ENCODE results near the gene IFI30.
A peak's percentile ranks its signal among the peaks of the same experiment; 100 is the strongest.

IFI30 gene

DNA sequence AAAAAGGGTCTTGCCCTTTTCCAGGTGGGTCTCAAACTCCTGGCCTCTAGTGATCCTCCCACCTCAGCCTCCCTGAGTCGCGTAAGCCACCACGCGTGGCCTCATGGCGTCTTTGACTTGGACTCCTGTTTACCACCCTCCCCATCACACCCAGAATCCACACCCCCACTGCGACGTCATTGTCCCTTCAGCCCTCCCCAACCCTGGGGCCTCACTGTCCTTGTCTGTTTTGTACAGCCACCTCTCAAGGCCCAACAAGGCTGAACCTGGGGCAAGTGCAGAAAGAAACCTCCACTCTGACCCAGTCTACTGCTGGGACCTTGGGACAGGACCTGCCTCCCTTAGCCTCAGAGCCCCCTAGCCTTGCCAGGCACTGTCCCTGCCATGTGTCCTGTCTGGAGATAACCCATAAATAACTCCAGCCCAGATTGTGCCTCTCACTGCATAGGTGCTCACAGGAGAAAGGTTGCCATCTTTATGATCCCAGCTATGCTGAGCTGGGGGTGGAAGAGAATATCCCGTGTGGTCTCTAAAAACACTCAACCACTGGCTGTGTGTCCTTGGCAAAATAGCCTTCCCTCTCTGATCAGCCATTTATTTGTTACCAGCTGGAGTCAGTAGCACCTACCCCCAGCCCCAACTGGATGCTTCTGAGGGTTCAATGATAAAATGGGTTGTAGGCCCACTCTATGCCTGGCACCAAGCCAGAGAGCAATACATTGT lies 1.8 kb upstream of the IFI30 start:
- no peak for DNase-seq (ENCODE audit: low read depth)

DNA sequence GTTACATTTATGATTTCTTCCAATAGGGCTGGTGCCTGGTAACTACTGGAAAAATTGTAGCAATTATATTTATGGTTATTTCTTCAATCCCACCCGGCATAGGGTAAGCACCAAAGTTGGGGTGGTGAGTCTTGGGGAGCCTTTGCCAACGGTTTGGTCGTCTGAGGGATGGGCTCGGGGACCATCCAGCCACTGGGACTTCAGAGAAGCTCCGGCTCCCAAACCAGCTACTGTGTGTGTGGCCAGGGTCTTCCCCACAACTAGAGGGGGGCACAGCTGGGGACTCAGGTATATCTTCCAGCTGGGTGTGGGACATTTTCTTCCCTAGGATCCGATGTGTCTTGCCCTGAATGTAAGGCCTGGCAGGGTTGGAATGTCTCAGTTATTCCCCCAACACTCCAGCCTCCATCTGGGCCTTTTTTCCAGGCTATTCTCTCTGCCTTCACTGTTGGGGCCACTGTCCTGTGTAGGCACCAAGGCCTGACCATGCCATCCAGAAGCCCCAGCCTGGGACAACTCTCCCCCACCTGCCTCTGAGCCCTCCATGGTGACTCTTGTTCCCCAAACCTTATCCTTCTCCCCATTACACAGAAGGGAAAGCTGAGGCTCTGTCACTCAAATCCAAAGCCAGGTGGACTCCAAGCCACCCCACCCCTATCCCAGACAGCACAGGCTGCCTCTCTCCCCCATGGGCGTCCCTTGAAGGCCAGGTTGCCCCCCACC lies 1.1 kb upstream of the IFI30 start:
- no peak for DNase-seq (ENCODE audit: low read depth)

DNA sequence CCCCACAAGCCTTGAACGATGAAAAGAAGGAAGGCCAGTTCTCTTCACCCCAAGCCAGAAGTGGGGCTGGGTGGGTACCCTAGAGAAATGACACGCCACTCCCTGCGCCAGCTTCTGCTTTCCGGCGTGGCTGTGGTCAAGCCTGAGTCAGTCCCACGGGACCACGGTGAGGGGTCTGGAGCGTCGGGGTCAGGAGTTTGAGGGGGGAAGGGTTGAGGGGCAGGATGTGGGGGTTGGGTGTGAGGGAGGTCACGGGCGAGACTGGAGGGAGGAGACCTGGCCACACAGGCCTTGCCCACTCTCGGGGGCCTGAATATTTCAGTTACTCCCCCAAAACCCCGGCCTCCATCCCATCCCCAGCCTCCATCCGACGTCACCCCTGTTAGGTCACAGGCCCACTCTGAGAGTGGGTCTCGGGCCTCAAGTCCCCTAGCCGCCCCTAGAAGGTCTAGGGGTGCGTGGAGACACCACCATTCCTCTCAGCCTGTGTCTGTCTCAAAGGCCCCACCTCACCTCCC lies 500 bp upstream of the IFI30 start:
- peak; percentile 59 for DNase-seq (ENCODE audit: low read depth)

DNA sequence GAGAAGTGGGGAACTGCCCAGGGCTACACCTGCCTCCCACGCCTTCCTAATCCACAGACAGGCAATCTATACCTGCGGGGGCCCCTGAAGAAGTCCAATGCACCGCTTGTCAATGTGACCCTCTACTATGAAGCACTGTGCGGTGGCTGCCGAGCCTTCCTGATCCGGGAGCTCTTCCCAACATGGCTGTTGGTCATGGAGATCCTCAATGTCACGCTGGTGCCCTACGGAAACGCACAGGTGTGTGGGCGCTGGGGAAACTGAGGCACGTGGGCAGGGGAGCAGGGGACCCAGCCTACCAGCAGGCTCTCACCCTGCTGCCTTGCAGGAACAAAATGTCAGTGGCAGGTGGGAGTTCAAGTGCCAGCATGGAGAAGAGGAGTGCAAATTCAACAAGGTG lies 1.4 kb downstream of the IFI30 start:
- DNase-seq (ENCODE audit: low read depth), result no peak

DNA sequence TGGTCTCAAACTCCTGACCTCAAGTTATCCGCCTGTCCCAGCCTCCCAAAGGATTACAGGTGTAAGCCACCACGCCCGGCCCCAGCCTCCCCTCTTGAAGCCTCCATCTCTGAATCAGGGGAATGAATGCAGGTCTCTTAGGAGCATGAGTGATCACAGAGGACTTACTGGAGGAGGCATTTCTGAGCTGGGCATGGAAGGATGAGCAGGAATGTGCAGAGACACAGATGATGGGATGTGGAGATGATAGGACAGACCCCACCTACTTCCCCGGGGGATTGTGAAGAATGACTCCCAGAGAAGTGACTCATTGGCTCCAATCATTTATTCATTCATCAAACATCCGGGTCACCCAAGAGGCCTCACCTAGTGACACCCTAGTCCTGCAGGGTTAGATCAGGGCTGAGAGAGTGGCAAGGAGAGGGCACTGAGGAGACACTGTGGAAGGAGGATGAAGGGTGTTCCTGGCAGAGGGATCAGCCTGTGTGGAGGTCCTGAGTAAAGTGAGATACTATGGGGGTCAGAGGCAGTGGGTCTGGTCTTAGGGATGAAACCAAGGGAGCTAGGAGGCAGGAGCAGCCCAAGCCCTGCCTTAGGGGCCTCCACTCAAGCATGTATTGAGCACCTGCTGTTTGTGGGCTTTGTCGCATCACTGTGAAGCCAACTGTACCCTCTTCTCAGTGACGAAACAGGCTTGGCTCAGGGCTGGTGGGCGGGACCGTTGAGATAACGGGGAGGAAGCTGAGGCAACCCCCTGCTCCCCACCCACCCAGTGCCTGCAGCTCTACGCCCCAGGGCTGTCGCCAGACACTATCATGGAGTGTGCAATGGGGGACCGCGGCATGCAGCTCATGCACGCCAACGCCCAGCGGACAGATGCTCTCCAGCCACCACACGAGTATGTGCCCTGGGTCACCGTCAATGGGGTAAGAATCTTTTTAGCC lies 3.0 kb downstream of the IFI30 start:
- no peak for DNase-seq (ENCODE audit: low read depth)

DNA sequence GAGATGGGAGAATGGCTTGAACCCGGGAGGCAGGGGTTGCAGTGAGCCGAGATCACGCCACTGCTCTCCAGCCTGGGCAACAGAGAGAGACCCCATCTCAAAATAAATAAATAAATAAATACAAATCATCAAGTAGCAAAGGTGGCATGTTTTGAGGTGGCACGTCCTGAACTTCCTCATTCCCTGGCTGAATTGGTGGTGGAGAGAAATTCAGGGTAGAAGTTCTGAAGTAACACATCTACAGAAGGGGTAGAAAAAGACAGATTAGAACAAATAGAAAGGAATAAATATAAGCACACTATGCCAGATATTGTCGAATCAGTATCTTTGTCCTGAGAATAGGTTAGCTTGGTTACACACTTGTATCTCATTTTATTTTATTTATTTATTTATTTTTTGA lies 6.3 kb downstream of the IFI30 start:
- no peak for DNase-seq (ENCODE audit: low read depth)

DNA sequence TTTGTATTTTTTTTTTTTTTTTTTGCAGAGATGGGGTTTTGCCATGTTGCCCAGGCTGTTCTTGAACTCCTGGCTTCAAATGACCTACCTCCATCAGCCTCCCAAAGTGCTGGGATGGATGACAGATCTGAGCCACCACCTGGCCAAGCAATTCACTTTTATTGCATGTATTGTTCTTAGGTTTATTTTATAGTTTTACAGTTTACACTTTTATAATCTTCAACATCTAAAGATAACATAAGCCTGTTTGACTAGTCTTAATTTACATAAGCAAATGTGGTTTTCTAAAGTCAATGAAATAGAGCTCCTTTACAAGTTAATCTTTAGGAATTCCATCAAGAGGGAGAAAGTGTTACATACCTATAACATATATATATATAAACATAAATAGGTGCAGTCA lies 9.9 kb downstream of the IFI30 start:
- DNase-seq (ENCODE audit: low read depth), result no peak

DNA sequence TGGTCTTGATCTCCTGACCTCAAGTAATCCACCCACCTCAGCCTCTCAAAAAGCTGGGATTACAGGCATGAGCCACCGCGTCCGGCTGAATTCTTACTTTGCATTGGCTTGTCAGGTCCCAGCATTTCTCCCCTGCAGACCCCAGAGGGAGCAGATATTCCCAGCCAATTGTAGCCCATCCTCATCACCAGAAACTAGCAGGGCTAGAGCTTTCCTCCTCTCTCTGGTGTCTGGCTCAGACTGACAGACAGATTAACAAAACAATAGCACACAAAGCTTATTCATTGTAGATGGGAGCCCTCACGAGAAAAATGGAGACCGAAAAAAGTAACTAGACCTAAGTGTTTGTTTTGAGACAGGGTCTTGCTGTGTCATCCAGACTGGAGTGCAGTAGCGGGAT lies 11.9 kb downstream of the IFI30 start:
- DNase-seq (ENCODE audit: low read depth), result no peak

DNA sequence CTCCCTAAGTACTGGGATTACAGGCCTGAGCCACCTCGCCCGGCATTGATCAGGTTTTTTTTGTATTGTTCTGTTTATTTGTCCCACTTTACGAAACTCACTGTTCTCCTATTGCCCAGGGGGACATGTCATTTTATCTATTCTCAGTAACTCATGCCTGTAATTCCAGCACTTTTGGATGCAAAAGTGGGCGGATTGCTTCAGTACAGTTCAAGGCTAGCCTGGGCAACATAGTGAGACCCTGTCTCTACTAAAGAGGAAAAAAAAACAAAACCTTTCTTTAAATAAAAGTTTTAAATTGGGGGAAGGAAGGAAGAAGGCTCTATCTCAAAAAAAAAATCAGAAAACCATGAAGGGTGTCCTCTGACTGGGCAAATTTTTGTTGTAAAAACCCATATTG lies 16.7 kb downstream of the IFI30 start:
- DNase-seq (ENCODE audit: low read depth), result no peak

DNA sequence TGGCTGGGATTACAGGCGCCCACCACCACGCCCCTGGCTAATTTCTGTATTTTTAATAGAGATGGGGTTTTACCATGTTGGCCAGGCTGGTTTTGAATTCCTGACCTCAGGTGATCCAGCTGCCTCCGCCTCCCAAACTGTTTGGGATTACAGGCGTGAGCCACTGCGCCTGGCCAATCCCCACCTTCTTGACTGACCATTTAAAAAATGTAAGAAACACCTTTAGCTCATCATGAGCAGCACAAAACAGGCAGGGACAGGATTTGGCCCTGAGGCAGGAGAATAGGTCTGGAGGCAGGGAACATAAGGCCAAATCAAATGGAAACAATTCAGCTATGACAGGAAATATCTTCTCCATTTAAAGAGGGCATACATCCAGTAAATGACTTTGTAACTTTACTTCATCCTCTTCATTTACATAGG lies 18.0 kb downstream of the IFI30 start:
- no peak for DNase-seq (ENCODE audit: low read depth)

DNA sequence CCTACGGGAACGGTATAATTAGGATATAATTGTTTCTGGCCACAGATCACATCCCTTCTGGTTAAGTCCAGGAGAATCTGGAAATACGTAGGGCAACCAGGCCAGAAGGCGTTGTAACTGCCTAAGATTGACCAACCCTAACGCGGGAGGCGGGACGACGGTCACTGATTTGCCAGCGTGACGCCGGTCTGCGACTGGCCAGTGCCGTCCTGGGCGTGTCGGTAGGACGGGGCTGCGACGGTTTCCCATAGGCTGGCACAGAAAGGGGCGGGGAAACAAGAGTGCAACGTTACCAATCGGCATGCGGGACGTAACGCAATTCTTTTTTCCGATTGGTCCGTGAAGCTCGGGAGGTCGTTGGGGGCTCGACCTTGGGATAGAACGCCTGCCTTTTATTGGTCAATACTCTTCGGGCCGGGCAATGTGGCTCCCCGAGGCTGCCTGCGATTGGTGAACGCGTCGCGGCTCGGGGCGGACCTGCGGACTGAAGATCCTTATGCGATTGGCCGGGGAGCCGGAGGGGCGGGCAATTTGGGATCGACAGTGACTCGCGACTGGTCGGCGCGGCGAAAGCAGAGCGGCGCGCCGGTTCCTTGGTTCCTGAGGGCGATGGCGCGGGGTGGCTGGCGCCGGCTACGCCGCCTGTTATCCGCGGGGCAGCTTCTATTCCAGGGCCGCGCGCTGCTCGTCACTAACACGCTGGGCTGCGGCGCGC lies 19.2 kb downstream of the IFI30 start, which contains the start of gene MPV17L2:
MPV17L2 (plus strand) TSS at position 546 of the 715 bp plus-strand sequence; CDS start at position 610, 64 bp downstream.
- peak; percentile 100 for DNase-seq (ENCODE audit: low read depth)

DNA sequence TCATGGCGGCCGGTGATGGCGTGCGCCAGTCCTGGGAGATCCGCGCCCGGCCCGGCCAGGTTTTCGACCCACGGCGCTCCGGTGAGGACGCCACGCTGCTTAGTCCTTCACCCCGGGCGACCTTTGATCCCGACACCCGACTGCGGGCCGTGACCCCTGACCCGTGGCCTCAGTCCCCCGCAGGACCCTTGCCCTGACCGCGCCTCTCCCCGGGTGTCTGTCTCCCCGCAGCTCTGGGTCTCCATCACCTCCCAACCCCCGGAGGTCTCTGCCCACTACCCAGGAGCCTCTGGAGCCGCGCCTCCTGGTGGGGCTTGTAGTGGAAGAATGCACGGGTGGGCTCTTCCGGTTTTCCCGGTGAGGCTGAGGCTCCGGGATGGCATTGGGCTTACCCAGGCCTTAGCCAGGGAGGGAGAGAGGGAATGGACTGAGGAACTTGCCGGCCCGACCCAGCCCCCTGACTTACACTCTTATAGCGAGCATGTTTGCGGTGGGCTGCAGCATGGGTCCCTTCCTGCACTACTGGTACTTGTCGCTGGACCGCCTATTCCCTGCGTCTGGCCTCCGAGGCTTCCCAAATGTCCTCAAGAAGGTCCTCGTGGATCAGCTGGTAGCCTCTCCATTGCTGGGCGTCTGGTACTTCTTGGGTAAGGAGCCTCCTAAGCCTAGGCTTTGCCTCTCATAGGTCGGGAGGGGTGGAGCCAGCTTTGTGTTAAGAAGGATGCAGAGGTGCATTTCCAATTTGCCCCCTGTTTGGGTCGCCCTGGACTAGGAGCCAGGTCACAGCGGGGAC lies 20.0 kb downstream of the IFI30 start:
- DNase-seq (ENCODE audit: low read depth), result no peak

DNA sequence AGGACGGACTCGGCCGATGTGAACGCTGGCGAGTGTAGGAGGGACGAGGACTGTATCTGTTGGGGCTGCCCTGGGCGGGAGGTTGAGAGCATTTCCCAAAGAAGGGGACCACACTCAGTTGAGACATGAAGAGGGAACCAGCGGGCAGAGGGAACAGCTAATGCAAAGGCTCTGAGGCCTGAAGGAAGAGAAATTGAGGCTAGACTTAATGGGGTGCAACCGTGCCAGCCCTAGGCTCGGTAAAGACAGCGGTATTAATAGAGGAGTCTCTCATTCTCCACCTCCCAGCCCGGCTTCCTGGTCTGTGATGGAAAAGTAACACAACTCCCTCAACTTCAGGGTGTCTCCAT lies 20.5 kb downstream of the IFI30 start:
- no peak for DNase-seq (ENCODE audit: low read depth)

DNA sequence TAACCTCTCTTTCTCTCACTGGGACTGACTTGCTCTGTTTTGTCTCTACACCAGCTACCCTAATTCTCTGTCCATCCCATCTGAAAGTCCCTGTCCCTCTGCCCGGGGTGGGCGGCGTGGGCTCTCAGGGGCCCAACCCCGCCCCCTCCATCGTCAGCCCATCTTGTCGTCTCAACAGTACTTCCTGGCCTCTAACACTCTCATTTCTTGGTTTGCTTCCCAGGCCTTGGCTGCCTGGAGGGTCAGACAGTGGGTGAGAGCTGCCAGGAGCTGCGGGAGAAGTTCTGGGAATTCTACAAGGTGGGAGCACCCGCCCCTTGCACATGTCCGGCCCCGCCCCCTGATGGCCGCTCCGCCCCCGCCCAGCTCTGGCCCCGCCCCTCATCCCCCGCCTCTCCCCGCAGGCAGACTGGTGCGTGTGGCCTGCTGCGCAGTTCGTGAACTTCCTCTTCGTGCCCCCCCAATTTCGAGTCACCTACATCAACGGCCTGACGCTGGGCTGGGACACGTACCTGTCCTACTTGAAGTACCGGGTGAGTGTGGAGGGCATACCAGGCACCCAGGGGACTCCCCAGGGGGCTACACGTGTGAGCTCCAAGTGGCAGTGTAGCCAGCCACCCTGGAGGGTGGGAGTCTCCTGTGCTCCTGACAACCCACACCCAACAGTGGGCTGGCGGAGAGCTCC lies 21.1 kb downstream of the IFI30 start:
- no peak for DNase-seq (ENCODE audit: low read depth)

DNA sequence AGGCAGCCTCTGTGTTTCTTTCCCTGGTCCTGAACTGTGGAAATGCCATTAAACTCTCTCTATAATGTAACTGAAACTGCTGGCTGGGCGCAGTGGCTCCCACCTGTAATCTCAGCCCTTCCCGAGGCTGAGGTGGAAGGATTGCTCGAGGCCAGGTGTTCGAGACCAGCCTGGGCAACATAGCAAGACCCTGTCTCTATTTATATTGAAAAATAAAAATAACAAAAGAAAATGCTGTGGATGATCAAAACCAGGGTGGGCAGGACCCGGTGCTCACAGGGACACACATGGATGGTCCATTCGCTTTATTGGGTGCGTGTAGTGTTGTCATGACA lies 22.9 kb downstream of the IFI30 start:
- no peak for DNase-seq (ENCODE audit: low read depth)

DNA sequence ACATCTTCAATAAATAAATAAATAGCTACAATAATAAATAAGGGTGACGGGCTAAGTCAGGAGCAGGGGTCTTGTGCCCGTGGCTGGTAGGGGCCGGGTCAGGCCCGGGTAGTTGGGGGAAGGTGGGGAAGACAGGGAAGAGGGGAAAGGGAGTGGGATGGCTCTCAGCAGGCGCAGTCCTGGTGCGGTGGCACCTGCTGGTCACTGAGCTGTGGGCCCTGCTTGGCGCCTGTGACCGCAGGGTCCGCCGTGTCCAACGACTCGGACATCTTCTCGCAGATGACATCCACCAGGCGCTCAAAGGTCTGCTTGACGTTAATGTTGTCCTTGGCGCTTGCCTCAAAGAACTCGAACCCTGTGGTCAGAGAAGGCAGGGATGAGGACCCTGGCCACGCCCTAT lies 23.7 kb downstream of the IFI30 start:
- DNase-seq (ENCODE audit: low read depth), result no peak

DNA sequence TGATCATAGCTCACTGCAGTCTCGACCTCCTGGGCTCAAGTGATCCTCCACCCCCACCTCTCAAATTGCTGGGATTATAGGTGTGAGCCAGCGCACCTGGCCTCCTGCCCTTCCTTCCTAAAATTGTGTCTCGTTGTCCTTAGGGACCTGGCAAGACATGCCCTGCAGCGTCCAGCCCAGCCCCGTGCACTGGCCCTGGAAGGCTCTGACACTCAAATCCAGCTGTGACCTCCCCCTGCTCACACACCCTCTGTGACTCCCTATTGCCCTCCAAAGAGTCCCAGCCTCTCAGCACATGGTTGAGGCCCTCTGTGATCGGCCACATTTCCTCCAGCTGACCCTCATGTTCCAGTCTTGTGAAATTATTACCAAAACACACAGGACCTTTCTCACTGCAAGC lies 24.3 kb downstream of the IFI30 start:
- no peak for DNase-seq (ENCODE audit: low read depth)

DNA sequence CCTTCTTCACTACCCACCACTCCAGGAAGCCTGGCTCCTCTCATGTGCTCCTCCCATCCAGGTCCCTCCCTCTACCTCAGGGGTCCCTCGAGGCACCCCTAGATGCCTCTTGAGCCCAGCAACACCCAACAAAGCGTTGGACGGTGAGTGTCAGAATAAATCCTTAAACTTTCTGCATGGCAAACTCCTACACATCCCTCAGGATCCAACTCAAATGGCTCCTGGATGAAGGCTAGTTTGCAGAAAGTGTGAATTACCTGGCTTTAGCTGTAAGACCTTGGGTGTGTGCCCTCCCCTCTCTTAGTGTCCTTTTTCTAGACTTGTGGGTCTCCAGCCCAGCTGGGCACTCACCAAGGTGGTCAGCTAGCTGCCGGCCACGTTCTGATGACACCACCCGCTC lies 24.8 kb downstream of the IFI30 start:
- DNase-seq (ENCODE audit: low read depth), result no peak

DNA sequence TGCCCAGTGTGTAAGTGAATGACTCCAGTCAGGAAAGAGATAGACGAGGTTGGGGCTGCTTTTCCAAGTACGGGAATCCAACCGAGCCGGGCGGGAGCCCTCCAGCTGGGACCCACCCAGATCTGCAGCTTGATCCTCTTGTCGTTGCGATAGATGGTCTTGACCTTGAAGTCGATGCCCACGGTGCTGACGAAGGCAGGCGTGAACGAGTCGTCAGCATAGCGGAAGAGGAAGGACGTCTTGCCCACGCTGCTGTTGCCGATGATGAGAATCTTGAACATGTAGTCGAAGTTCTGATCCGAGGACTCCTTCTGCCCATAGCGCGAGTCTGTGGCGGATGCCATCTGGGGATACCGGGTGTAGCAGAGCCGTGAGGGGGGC lies 28.8 kb downstream of the IFI30 start:
- no peak for DNase-seq (ENCODE audit: low read depth)

DNA sequence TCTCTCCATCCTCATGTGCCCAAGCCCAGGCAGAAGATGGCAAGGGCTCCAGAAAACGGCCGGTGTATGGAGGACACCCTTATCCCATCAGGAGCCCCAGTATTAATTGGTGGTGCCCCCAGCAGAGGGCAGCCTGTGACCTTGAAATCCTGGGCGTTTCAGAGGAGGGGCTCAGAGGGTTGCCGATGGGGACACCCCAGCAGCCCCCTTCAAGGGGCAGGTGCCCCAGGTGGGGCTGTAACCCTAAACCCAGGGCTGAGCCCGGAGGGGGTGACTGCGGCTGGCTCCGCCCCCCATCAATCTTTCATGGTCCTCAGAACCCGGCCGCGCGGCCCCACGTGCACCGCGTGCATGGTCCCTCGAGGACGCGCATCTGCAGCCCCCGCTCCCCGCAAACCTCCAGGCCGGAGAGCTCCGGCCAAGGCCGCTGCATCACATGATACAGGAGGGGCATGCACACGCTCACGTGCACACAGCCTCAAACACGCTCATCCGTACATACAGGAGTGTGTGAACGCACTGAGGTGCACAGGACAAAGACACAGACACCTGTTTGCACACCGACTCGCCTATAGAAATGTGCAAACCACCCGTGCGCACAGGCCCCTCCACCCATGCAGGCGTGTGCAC lies 29.3 kb downstream of the IFI30 start:
- no peak for DNase-seq (ENCODE audit: low read depth)

All from stromal cell of bone marrow (primary cell).